Kidney (tissue), 14 donors: Measurements from ENCODE around the gene TPRA1. TPM values are rescaled to one million over a fixed set of nuclear protein-coding genes. Genes with fewer than 3 reads are reported as not detected.

ENCODE experiments used
- DNase-seq, 5 donors: peaks; one replicate each; pipeline ENCODE4 v3.0.0-alpha.2; 2013 to 2020
- FAIRE-seq: peaks from 2 replicates; lab custom pipeline; 2012; peaks lifted over from hg19 to GRCh38; lab: Jason Lieb, UNC
- H3K27ac ChIP-seq, 2 donors: one replicate each; pipeline ENCODE4 v1.7.0; 2013; ENCODE audit warnings: low read depth in 2 of 2, low read length in 2 of 2, inconsistent platforms in 1 of 2
- H3K27me3 ChIP-seq: one replicate; pipeline ENCODE4 v1.7.1; 2013; ENCODE audit warnings: low read length, inconsistent platforms; ENCODE audit not compliant: control insufficient read depth, insufficient read depth
- H3K36me3 ChIP-seq, 3 donors: one replicate each; pipeline versions ENCODE4 v1.7.0 to v1.7.1; 2013; ENCODE audit warnings: low read length in 3 of 3, control low read depth in 1 of 3, inconsistent platforms in 1 of 3; ENCODE audit not compliant: insufficient read depth in 3 of 3, control insufficient read depth in 2 of 3
- H3K4me1 ChIP-seq, 3 donors: one replicate each; pipeline versions ENCODE4 v1.7.0 to v1.7.1; 2013; ENCODE audit warnings: low read length in 3 of 3, inconsistent platforms in 1 of 3, low read depth in 1 of 3; ENCODE audit not compliant: control insufficient read depth in 2 of 3, insufficient read depth in 2 of 3
- H3K4me3 ChIP-seq, 3 donors: one replicate each; pipeline versions ENCODE4 v1.7.0 to v1.8.1; 2013; ENCODE audit warnings: low read length in 3 of 3, control low read depth in 1 of 3, inconsistent platforms in 1 of 3
- H3K9ac ChIP-seq, 3 donors: one replicate each; pipeline versions ENCODE4 v1.7.0 to v1.7.1; 2013; ENCODE audit warnings: low read length in 3 of 3, control low read depth in 1 of 3, inconsistent platforms in 1 of 3
- H3K9me3 ChIP-seq, 3 donors: one replicate each; pipeline versions ENCODE4 v1.7.0 to v1.7.1; 2013; ENCODE audit warnings: low read length in 3 of 3, control low read depth in 1 of 3, inconsistent platforms in 1 of 3; ENCODE audit not compliant: control insufficient read depth in 2 of 3, insufficient read depth in 1 of 3
- CTCF ChIP-seq: IDR thresholded peaks from 3 replicates; pipeline ENCODE4 v1.5.1; 2012; ENCODE audit warnings: mild to moderate bottlenecking, moderate library complexity, borderline replicate concordance; ENCODE audit not compliant: insufficient read depth; ENCODE audit errors: extremely low read depth
- intact Hi-C: fragments of 100-400 bp; cut with DNase I; formaldehyde crosslinking; loops from one replicate; pipeline ENCODE4 v1.11.1; 2022
- polyA plus RNA-seq: library from polyadenylated mRNA; stranded (reverse); fragments of 350-450 nt; fragmentation: Illumina TruSeq; extraction: RNeasy Lipid Tissue Mini Kit (QIAGEN cat#74804); gene quantifications from one replicate; pipeline ENCODE4 v1.2.3, GENCODE V29; 2014; ENCODE audit warnings: low read depth, low replicate concordance; ENCODE audit not compliant: insufficient read depth
- total RNA-seq: library from RNA; stranded (reverse); fragmentation: NEBNext Ultra II Directional; extraction: Animal tissue kit (Norgen Biotek cat#: 25700); gene quantifications from one replicate; pipeline ENCODE4 v1.2.1, GENCODE V29; 2021
- donor health status: control.
- donor health status: control.
- donor health status: control.
- donor health status: control.
- donor health status: control.
- donor health status: DM: yes; HTN: yes; CAD: no.
- donor health status: Normal renal cell carcinoma (clear cell type).

Gene TPRA1
- total and polyA plus RNA-seq, 2 donors from 2014 or later: 35.4 to 36.4 TPM

- FAIRE-seq (no peak), DNase-seq (no peak)
- Histone ChIP-seq H3K27me3 (no peaks in the 10 kb centered on the region), H3K4me3 (no peak overlapping the region), H3K4me1 (no peaks in the 10 kb centered on the region), H3K36me3 (peaks cover 0 to 8% (median 3%) of the 10 kb centered on the region in 3 donors), H3K27ac (no peak overlapping the region), H3K9me3 (no peaks in the 10 kb centered on the region), H3K9ac (no peak overlapping the region)
- intact Hi-C loops: no loop called here
- TF ChIP-seq CTCF: no peak
Observed at GRCh38 chr3:127613406-127613805, 22.9 kb upstream of the TPRA1 start.

GRCh38 chr3:127612966-127613365 lies 22.4 kb upstream of the TPRA1 start:
- no peak overlapping the region for H3K4me3 ChIP-seq
- no peak for TF ChIP-seq CTCF
- H3K36me3 ChIP-seq: peaks cover 0 to 6% (median 3%) of the 10 kb centered on the region in 3 donors
- no peaks in the 10 kb centered on the region for H3K27me3 ChIP-seq
- intact Hi-C loops: no loop called here
- no peak overlapping the region for H3K9ac ChIP-seq
- no peaks in the 10 kb centered on the region for H3K4me1 ChIP-seq
- no peak overlapping the region for H3K27ac ChIP-seq
- DNase-seq (peak in 1 of 5 donors; percentile 48), FAIRE-seq (no peak)
- H3K9me3 ChIP-seq: no peaks in the 10 kb centered on the region

DNA sequence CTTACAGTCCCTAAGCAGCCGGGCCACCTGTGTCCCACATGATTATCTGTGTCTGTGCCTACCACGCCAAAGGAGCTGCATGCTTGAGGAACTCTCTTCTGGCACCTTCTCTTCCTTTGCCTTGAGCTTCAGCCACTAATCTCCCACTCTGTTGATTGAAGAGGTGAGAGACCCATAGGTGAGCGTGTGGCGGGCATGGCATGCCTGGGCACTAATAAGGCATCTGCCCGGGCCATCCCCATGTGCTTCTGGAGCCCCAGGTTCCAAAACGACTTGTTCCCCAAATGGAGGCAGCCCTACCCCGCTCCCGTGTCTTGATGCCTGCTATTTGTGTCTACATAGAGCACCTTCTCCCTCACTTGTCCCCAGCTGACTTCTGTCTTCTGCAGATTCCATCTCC lies 20.7 kb upstream of the TPRA1 start:
- peaks cover 2 to 9% (median 4%) of the 10 kb centered on the region in 3 donors for H3K36me3 ChIP-seq
- intact Hi-C loops: no loop called here

More for the DNA sequence above, 20.7 kb upstream of the TPRA1 start:
- H3K9ac ChIP-seq: no peak overlapping the region
- no peak overlapping the region for H3K27ac ChIP-seq
- no peak overlapping the region for H3K4me3 ChIP-seq
- no peaks in the 10 kb centered on the region for H3K27me3 ChIP-seq
- TF ChIP-seq CTCF: no peak
- DNase-seq (peak in 1 of 5 donors; percentile 44), FAIRE-seq (no peak)
- H3K4me1 ChIP-seq: no peaks in the 10 kb centered on the region
- H3K9me3 ChIP-seq: no peaks in the 10 kb centered on the region
